HCT116 (cell line): ENCODE results near the gene LINC00237. TPM values are rescaled to one million over a fixed set of nuclear protein-coding genes. Genes with fewer than 3 reads are reported as not detected.

Experiments used
- ATAC-seq: fragments of 200-7000 bp; cut with Tn5 transposase; 2 replicates; pipeline ENCODE4 v1.9.1; 2020; ENCODE audit warnings: mild to moderate bottlenecking, moderate library complexity
- BruUV-seq: library from RNA; stranded (reverse); fragments of 400-500 nt; replicated peaks from 2 replicates; lab custom pipeline; 2021; lab: Mats Ljungman, UMichigan
- CTCF ChIA-PET: fragments of 300-600 bp; sonication (Branson Sonifier 250); formaldehyde crosslinking; loops from one replicate; lab custom pipeline; 2021; ENCODE audit warnings: antibody characterized with exemption; lab: Charles Lee
- POLR2A ChIA-PET: fragments of 300-600, 350-600 bp; sonication (Branson Sonifier 250); formaldehyde crosslinking; loops from one replicate; lab custom pipeline; 2021; ENCODE audit warnings: antibody characterized with exemption; lab: Charles Lee
- RAD21 ChIA-PET, 2 experiments: fragments of 300-600 bp; sonication (Branson Sonifier 250); formaldehyde crosslinking; loops; one replicate each; lab custom pipeline; 2023; ENCODE audit warnings: low total read pairs in 2 of 2; ENCODE audit not compliant: uncharacterized antibody in 2 of 2, unreplicated experiment in 2 of 2, low non-redundant PET in 1 of 2; lab: Charles Lee
- DNase-seq: peaks from one replicate; pipeline ENCODE4 v3.0.0-alpha.2; 2010; ENCODE audit warnings: low read depth, low spot score
- H2AFZ ChIP-seq: fragments of 200-600 bp; shearing (Covaris generic), sonication (generic); 2 replicates; pipeline ENCODE4 v1.6.1; 2017; ENCODE audit warnings: low read depth, mixed run types, mixed read lengths, antibody characterized with exemption, low read length; ENCODE audit not compliant: poor library complexity, severe bottlenecking
- H3K27ac ChIP-seq: 2 replicates; pipeline ENCODE4 v1.5.1; 2012; ENCODE audit warnings: low read depth, low read length
- H3K27me3 ChIP-seq: fragments of 200-600 bp; sonication (generic); 2 replicates; pipeline ENCODE4 v1.6.1; 2016; ENCODE audit warnings: mixed run types, low read length, mixed read lengths; ENCODE audit not compliant: insufficient read depth
- H3K36me3 ChIP-seq, 2 experiments: fragments of 200-500 bp in 1 of 2; fragments of 200-600 bp in 1 of 2; sonication (Bioruptor generic) in 1 of 2; sonication (generic) in 1 of 2; 2 replicates each; pipeline versions ENCODE4 v1.5.1 to v1.6.1; 2014 to 2016; ENCODE audit warnings: low read length in 2 of 2, inconsistent platforms in 1 of 2, mixed read lengths in 1 of 2, mixed run types in 1 of 2; ENCODE audit not compliant: insufficient read depth in 2 of 2, control insufficient read depth in 1 of 2
- H3K4me1 ChIP-seq, 2 experiments: fragments of 200-600 bp in 1 of 2; sonication (generic) in 1 of 2; 2 replicates each; pipeline versions ENCODE4 v1.5.1 to v1.6.1; 2012 to 2017; ENCODE audit warnings: low read length in 2 of 2, inconsistent platforms in 1 of 2, mild to moderate bottlenecking in 1 of 2, mixed read lengths in 1 of 2, mixed run types in 1 of 2, moderate library complexity in 1 of 2; ENCODE audit not compliant: insufficient read depth in 2 of 2, control insufficient read depth in 1 of 2
- H3K4me2 ChIP-seq: fragments of 200-600 bp; sonication (generic); 2 replicates; pipeline ENCODE4 v1.6.1; 2017; ENCODE audit warnings: mixed run types, low read length, mixed read lengths
- H3K4me3 ChIP-seq, 2 experiments: fragments of 200-600 bp in 1 of 2; sonication (generic) in 1 of 2; replicated peaks in 1 of 2; 2 replicates each; pipeline ENCODE4 v1.5.1; 2011 to 2016; ENCODE audit warnings: low read length in 2 of 2, control low read depth in 1 of 2, low read depth in 1 of 2, mild to moderate bottlenecking in 1 of 2, mixed read lengths in 1 of 2, mixed run types in 1 of 2
- H3K79me2 ChIP-seq: fragments of 200-600 bp; sonication (generic); 2 replicates; pipeline ENCODE4 v1.6.1; 2017; ENCODE audit warnings: mild to moderate bottlenecking, mixed run types, low read length, moderate library complexity, mixed read lengths; ENCODE audit not compliant: insufficient read depth
- H3K9ac ChIP-seq: fragments of 200-600 bp; sonication (generic); 2 replicates; pipeline ENCODE4 v1.6.1; 2016; ENCODE audit warnings: low read length, mixed read lengths
- H3K9me2 ChIP-seq: fragments of 200-600 bp; sonication (generic), shearing (Covaris generic); 2 replicates; pipeline ENCODE4 v1.6.1; 2017; ENCODE audit warnings: mixed run types, mild to moderate bottlenecking, moderate library complexity; ENCODE audit not compliant: insufficient read depth
- H3K9me3 ChIP-seq, 2 experiments: fragments of 200-500 bp in 1 of 2; fragments of 200-600 bp in 1 of 2; sonication (Bioruptor generic) in 1 of 2; sonication (generic) in 1 of 2; 2 replicates each; pipeline ENCODE4 v1.6.1; 2014 to 2017; ENCODE audit warnings: low read length in 2 of 2, mixed read lengths in 2 of 2, inconsistent platforms in 1 of 2, low read depth in 1 of 2, mild to moderate bottlenecking in 1 of 2, mixed run types in 1 of 2, moderate library complexity in 1 of 2; ENCODE audit not compliant: control insufficient read depth in 1 of 2, insufficient read depth in 1 of 2
- H4K20me1 ChIP-seq: fragments of 200-600 bp; sonication (generic), shearing (Covaris generic); 2 replicates; pipeline ENCODE4 v1.6.1; 2017; ENCODE audit warnings: mixed run types, mild to moderate bottlenecking, moderate library complexity; ENCODE audit not compliant: insufficient read depth
- CTCF ChIP-seq, 3 experiments: fragments of 200-600 bp in 1 of 3; sonication (generic) in 1 of 3; IDR thresholded peaks in 2 of 3; conservative IDR thresholded peaks in 1 of 3; 2 replicates each; pipeline ENCODE4 v1.5.1; 2012 to 2017; ENCODE audit warnings: low read depth in 2 of 3, low read length in 2 of 3, antibody characterized with exemption in 1 of 3, borderline replicate concordance in 1 of 3, control low read depth in 1 of 3, mild to moderate bottlenecking in 1 of 3, mixed read lengths in 1 of 3, mixed run types in 1 of 3, moderate library complexity in 1 of 3; ENCODE audit not compliant: insufficient read depth in 1 of 3
- EZH2 ChIP-seq: fragments of 200-600 bp; sonication (generic); IDR thresholded peaks from 2 replicates; pipeline ENCODE4 v1.6.1; 2017; ENCODE audit warnings: antibody characterized with exemption, mixed run types
- EZH2phosphoT487 ChIP-seq: fragments of 200-600 bp; IDR thresholded peaks from 2 replicates; pipeline ENCODE4 v1.6.1; 2018; ENCODE audit warnings: antibody characterized with exemption, borderline replicate concordance
- MAX ChIP-seq: IDR thresholded peaks from 2 replicates; pipeline ENCODE4 v1.6.1; 2012
- REST ChIP-seq: IDR thresholded peaks from 2 replicates; pipeline ENCODE4 v1.6.1; 2012; ENCODE audit warnings: low read depth
- TCF7L2 ChIP-seq: IDR thresholded peaks from 2 replicates; pipeline ENCODE4 v1.7.0; 2011; ENCODE audit warnings: borderline replicate concordance, inconsistent platforms; ENCODE audit not compliant: insufficient read depth, insufficient read length; ENCODE audit errors: extremely low read depth
- ZBTB33 ChIP-seq: IDR thresholded peaks from 2 replicates; pipeline ENCODE4 v1.6.1; 2011; ENCODE audit warnings: mild to moderate bottlenecking, low read length, moderate library complexity; ENCODE audit not compliant: insufficient replicate concordance; ENCODE audit errors: extremely low read depth
- ZNF274 ChIP-seq: fragments of 200-500 bp; sonication (Bioruptor generic); IDR thresholded peaks from 2 replicates; pipeline ENCODE4 v1.6.1; 2014; ENCODE audit warnings: mild to moderate bottlenecking, low read depth, low read length, inconsistent platforms
- intact Hi-C: fragments of 100-400 bp; cut with micrococcal nuclease; formaldehyde crosslinking; loops from 2 replicates; pipeline ENCODE4 v1.10.0; 2022
- total RNA-seq: library from RNA; stranded (reverse); gene quantifications from one replicate; pipeline ENCODE4 v1.2.1, GENCODE V29; 2021; ENCODE audit not compliant: unreplicated experiment

LINC00237 gene
- total RNA-seq, 1 experiment from 2014 or later, result not detected

GRCh38 chr20:21155268-21155667 is 49.1 kb upstream of the LINC00237 start:
- no peak for TF ChIP-seq MAX
- no peak for TF ChIP-seq REST
- no peak for TF ChIP-seq ZNF274
- no peak for TF ChIP-seq ZBTB33
- TF ChIP-seq CTCF (IDR thresholded peaks at IDR 0.05 in 2 of 3, conservative IDR thresholded peaks at IDR 0.05 in 1 of 3; ENCODE audit: borderline replicate concordance in 1 of 3, insufficient read depth in 1 of 3, low read depth in 2 of 3, low read length in 2 of 3), result no peak
- no peak for TF ChIP-seq TCF7L2
- TF ChIP-seq EZH2phosphoT487, result no peak
- TF ChIP-seq EZH2, result no peak
- Histone ChIP-seq H3K9me3 (no peaks in the 10 kb centered on the region), H3K36me3 (no peaks in the 10 kb centered on the region), H3K27ac (no peak overlapping the region), H3K4me3 (no peak overlapping the region), H3K27me3 (no peaks in the 10 kb centered on the region), H3K79me2 (no peaks in the 10 kb centered on the region), H3K9me2 (no peaks in the 10 kb centered on the region), H3K4me1 (no peaks in the 10 kb centered on the region), H3K9ac (no peak overlapping the region), H2AFZ (no peak overlapping the region), H4K20me1 (no peaks in the 10 kb centered on the region), H3K4me2 (no peak overlapping the region)
- RAD21 ChIA-PET, result no interaction called here
- ATAC-seq (no peak), DNase-seq (no peak)
- POLR2A ChIA-PET, result no interaction called here
- CTCF ChIA-PET, result no interaction called here
- intact Hi-C loops, result no loop called here
- BruUV-seq, result no TSS peak
